RWPE2 (cell line): Measurements from ENCODE around the gene AP3S1.
A peak's percentile ranks its signal among the peaks of the same experiment; 100 is the strongest.
"Not testable (repeated sequence)": the region's sequence is repeated elsewhere in the genome, so short reads cannot be mapped to it uniquely, and the experiment has no call there.

Experiments used
- ATAC-seq: fragments of 200-7000 bp; cut with Tn5 transposase; 3 replicates; pipeline ENCODE4 v1.9.1; 2021; ENCODE audit warnings: low read depth
- DNase-seq: peaks from one replicate; pipeline ENCODE4 v3.0.0-alpha.2; 2020; ENCODE audit warnings: low spot score
- H3K27ac ChIP-seq: fragments of 450-650 bp; 2 replicates; pipeline ENCODE4 v1.5.1; 2017; ENCODE audit warnings: mild to moderate bottlenecking; ENCODE audit not compliant: poor library complexity, severe bottlenecking
- H3K27me3 ChIP-seq: fragments of 250-450 bp; sonication (Bioruptor Pico); 2 replicates; pipeline ENCODE4 v1.5.1; 2021; ENCODE audit warnings: mild to moderate bottlenecking, moderate library complexity; ENCODE audit not compliant: insufficient read depth, poor library complexity, severe bottlenecking
- H3K36me3 ChIP-seq: fragments of 250-450 bp; sonication (Bioruptor Pico); 2 replicates; pipeline ENCODE4 v1.5.1; 2020; ENCODE audit warnings: low read depth, mild to moderate bottlenecking, moderate library complexity
- H3K4me1 ChIP-seq: fragments of 250-450 bp; sonication (Bioruptor Pico); 2 replicates; pipeline ENCODE4 v1.5.1; 2021; ENCODE audit warnings: mild to moderate bottlenecking, moderate library complexity; ENCODE audit not compliant: insufficient read depth, poor library complexity, severe bottlenecking
- H3K4me3 ChIP-seq: fragments of 250-450 bp; sonication (Bioruptor Pico); 2 replicates; pipeline ENCODE4 v1.5.1; 2021; ENCODE audit warnings: mild to moderate bottlenecking, moderate library complexity; ENCODE audit not compliant: severe bottlenecking
- H3K9me3 ChIP-seq: fragments of 250-450 bp; sonication (Bioruptor Pico); 2 replicates; pipeline ENCODE4 v1.5.1; 2021; ENCODE audit warnings: mild to moderate bottlenecking, moderate library complexity; ENCODE audit not compliant: severe bottlenecking
- TF ChIP-seq, protein P1 (sequence below): fragments of 450-650 bp; IDR thresholded peaks from one replicate; pipeline ENCODE4 v1.5.1; 2017; ENCODE audit warnings: mild to moderate bottlenecking, moderate library complexity; ENCODE audit not compliant: poor library complexity, severe bottlenecking

The AP3S1 gene

DNA sequence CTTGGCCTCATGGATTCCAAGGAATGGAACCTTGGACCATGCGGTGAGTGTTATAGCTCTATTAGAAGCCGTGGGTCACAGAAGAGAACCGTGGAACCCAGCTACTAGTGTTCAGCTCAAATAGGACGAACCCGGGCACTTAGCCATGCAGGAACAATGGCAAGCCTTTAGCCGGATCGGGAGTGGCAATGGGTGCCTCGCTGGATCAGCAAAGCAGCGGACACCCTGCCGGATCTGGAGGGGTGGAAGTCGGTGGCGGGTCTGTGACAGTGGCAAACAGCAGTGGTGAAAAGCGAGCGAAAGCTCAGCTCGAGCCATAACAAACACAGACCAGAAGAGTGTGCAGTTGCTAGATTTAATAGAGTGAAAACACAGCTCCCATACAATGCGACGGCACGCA lies 22.9 kb upstream of the AP3S1 start:
- no peaks in the 10 kb centered on the region for H3K36me3 ChIP-seq
- TF ChIP-seq, protein P1, sequence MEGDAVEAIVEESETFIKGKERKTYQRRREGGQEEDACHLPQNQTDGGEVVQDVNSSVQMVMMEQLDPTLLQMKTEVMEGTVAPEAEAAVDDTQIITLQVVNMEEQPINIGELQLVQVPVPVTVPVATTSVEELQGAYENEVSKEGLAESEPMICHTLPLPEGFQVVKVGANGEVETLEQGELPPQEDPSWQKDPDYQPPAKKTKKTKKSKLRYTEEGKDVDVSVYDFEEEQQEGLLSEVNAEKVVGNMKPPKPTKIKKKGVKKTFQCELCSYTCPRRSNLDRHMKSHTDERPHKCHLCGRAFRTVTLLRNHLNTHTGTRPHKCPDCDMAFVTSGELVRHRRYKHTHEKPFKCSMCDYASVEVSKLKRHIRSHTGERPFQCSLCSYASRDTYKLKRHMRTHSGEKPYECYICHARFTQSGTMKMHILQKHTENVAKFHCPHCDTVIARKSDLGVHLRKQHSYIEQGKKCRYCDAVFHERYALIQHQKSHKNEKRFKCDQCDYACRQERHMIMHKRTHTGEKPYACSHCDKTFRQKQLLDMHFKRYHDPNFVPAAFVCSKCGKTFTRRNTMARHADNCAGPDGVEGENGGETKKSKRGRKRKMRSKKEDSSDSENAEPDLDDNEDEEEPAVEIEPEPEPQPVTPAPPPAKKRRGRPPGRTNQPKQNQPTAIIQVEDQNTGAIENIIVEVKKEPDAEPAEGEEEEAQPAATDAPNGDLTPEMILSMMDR: no peak

DNA sequence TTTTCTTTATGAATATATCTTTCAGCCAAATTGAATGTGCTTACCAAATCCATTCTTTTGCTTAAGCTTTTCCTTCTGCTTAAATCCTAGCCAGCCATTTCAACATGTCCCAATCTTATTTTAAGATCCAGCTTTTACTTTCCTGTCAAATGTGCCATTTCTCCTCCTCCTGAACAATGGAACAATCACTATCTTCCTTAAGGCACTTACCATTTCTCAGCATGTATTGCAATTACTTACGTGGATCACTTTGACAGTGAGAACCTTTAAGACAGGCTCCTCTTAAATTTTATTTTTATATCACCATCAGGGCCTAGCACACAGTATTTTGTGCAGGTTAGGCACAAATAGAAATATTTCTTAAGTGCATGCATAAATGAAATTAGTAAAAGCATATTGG lies 20.9 kb upstream of the AP3S1 start:
- Histone ChIP-seq H3K36me3 (no peaks in the 10 kb centered on the region), H3K27ac (no peak overlapping the region), H3K9me3 (no peaks in the 10 kb centered on the region), H3K27me3 (peaks cover 38% of the 10 kb centered on the region), H3K4me1 (no peaks in the 10 kb centered on the region), H3K4me3 (no peak overlapping the region)
- no peak for ATAC-seq
- TF ChIP-seq, protein P1: no peak
- no peak for DNase-seq

More for the DNA sequence above, 22.9 kb upstream of the AP3S1 start:
- Histone ChIP-seq H3K4me1 (no peaks in the 10 kb centered on the region), H3K9me3 (no peaks in the 10 kb centered on the region), H3K27ac (no peak overlapping the region), H3K27me3 (peaks cover 58% of the 10 kb centered on the region), H3K4me3 (no peak overlapping the region)
- DNase-seq: peak; percentile 64
- ATAC-seq: no peak

DNA sequence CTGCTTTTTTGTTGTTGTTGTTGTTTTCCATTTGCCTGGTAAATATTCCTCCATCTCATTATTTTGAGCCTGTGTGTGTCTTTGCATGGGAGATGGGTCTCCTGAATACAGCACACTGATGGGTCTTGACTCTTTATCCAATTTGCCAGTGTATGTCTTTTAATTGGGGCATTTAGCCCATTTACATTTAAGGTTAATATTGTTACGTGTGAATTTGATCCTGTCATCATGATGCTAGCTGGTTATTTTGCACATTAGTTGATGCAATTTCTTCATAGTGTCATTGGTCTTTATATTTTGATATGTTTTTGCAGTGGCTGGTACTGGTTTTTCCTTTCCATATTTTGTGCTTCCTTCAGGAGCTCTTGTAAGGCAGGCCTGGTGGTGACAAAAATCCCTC lies 16.8 kb upstream of the AP3S1 start:
- H3K9me3 ChIP-seq, DNase-seq, H3K4me1 ChIP-seq, H3K4me3 ChIP-seq, H3K27me3 ChIP-seq, H3K27ac ChIP-seq, ATAC-seq: not testable (repeated sequence)
- H3K36me3 ChIP-seq: peaks cover 18% of the 10 kb centered on the region

DNA sequence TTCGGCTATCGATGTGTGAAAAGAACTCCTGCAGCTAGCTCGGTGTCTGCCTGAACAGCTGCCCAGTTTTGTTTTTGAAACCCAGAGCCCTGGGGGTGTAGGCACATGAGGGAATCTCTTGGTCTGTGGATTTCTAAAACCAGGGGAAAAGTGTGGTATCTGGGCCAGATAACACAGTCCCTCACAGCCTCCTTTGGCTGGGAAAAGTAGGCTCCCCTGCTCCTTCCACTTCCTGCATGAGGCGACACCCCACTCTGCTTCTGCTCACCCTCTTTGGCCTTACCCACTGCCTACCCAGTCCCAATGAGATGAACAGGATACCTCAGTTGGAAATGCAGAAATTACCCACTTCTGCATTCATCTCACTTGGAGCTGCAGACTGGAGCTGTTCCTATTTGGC lies 15.8 kb upstream of the AP3S1 start:
- Histone ChIP-seq H3K36me3 (peaks cover 28% of the 10 kb centered on the region), H3K27me3 (no peaks in the 10 kb centered on the region), H3K4me3 (no peak overlapping the region), H3K9me3 (no peaks in the 10 kb centered on the region), H3K4me1 (no peaks in the 10 kb centered on the region), H3K27ac (no peak overlapping the region)
- peak; percentile 19; the same call in 2 of the 3 replicates for ATAC-seq
- DNase-seq: no peak
- TF ChIP-seq, protein P1: no peak

DNA sequence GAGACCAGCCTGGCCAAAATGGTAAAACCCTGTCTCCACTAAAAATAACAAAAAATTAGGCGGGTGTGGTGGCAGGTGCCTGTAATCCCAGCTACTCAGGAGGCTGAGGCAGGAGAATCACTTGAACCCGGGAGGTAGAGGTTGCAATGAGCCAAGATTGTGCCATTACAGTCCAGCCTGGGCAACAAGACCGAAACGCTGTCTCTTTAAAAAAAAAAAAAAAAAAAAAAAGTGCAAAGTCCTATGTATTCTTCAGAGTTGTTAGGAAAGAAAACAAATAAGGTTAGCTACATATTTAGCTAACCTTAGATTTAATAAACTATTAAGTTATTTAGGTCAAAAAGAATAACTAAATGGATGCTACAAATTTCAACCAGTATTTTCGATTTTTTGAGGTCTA lies 11.8 kb upstream of the AP3S1 start:
- TF ChIP-seq, protein P1: no peak
- peaks cover 66% of the 10 kb centered on the region for H3K36me3 ChIP-seq
- no peak for ATAC-seq

More for the DNA sequence above, 11.8 kb upstream of the AP3S1 start:
- Histone ChIP-seq H3K4me3 (no peak overlapping the region), H3K27ac (no peak overlapping the region), H3K27me3 (no peaks in the 10 kb centered on the region), H3K9me3 (no peaks in the 10 kb centered on the region), H3K4me1 (no peaks in the 10 kb centered on the region)
- no peak for DNase-seq
